ENCODE measurements around the gene MBP.
A peak's percentile ranks its signal among the peaks of the same experiment; 100 is the strongest.

The MBP gene

GRCh38 chr18:77115192-77115953 is 17.2 kb downstream of the MBP start:
- DNase-seq (ENCODE audit: low read depth in 1 of 2, low spot score in 1 of 2), result no peak

DNA sequence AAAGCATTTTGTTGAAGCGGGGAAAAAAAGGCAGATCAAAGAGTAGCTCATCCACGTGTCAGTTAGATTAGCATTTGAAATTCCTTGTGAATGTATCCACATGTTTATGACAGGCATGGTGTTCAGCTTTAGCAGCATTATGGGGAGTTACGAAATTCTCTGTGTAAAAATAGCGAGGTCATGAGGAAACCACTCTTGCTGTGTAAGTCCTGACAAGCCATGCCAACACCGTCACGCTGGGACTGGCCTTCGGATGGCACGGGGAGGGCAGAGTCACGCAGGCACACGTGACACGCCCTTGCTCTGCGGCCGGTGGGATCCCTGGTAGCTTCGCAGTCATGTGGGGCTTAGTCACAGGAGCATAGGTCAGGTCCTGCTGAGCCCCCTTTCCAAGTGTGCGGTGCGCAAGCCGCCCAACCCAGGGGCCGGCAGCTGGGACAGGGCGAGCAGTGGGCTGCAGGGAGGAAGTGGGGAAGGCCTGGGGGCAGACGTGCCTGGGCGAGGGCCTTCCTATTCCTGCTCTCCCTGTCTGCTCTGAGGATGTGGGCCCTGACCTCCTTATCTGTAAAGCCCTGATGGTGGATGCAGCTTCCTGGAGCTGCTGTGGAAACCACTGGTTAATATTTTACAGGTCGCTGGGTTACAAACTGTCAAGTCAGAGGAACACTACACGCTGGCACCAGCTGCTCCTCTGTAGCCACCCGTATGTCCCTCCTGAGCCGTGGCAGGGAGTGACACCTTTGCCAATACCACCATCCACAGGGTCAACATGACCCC is 18.0 kb downstream of the MBP start:
- no peak for DNase-seq (ENCODE audit: low read depth in 1 of 2, low spot score in 1 of 2)

- no peak for DNase-seq (ENCODE audit: low read depth in 1 of 2, low spot score in 1 of 2)
These were observed 18.5 kb downstream of the MBP start for GRCh38 chr18:77114152-77114414.

DNA sequence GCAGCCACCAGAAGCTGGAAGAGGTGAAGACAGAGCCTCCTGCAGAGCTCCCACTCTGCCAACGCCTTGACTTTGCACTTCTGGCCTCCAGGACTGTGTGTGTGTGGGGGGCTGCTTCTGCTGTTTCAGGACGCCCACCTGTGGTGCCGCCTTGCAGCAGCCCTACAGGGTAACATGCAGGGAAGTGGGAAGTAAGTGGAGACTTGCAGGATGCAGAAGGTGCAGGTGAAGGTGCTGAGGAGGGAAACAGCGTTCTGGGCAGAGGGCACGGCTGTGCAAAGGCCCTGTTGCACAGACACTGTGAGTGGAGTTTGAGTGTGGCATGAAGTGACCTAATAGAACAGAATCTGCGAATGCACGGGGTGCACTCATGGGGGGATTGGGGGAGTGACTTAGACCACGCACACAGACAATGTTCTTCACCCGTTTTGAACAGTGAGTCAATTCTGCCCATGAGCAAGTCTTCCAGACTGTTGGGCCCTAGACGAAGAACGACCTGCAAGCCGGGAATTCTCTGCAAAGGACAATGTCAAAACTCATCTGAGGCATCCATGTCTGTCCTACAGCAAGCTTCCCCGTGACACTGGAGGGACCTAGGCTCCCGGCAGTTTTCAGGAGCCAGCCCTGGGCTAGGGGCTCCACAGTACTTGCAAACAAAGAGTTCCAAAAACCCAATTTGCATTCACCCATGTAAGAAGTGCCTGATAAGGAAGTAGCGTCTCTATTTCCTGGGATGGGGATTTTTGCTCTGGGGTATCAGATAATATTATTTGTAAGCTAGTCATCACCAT is 19.0 kb downstream of the MBP start:
- no peak for DNase-seq (ENCODE audit: low read depth in 1 of 2, low spot score in 1 of 2)

DNA sequence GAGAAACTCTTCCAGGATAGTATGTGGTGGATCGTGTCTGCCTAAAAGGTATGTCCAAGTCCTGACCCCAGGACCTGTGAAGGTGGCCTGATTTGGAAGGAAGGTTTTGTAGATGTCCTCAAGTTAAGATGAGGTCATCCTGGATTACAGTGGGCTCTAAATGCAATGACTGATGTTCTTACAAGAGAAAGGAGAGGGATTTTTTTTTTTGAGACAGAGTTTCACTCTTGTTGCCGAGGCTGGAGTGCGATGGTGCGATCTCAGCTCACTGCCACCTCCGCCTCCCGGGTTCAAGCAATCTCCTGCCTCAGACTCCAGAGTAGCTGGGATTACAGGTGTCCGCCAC is 19.9 kb downstream of the MBP start:
- no peak for DNase-seq (ENCODE audit: low read depth in 1 of 2, low spot score in 1 of 2)

GRCh38 chr18:77111951-77112746 is 20.4 kb downstream of the MBP start:
- DNase-seq (ENCODE audit: low read depth in 1 of 2, low spot score in 1 of 2), result no peak

- no peak for DNase-seq (ENCODE audit: low read depth in 1 of 2, low spot score in 1 of 2)
These were observed 21.1 kb downstream of the MBP start for GRCh38 chr18:77111449-77111848.

GRCh38 chr18:77110936-77111335 is 21.6 kb downstream of the MBP start:
- DNase-seq (ENCODE audit: low read depth in 1 of 2, low spot score in 1 of 2), result no peak

DNA sequence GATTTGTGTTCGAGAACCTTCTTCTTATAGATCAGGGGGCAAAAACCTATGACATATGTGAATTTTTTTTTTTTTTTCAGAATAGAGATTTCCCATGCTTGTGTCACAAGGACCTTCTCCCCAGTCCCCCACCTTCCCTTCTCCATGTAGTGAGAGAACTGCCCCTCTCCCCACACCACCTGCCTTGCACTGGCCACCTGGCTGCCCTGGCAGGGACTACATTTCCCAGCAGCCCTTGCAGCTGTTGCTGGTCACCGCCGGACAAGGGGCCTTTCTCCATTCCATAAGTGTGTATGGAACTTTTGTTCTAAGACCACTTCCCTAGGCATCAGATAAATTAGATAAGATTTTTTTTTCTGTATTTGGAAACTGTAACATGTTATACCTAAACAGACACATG is 22.2 kb downstream of the MBP start:
- no peak for DNase-seq (ENCODE audit: low read depth in 1 of 2, low spot score in 1 of 2)

GRCh38 chr18:77109648-77110019 is 22.9 kb downstream of the MBP start:
- DNase-seq (ENCODE audit: low read depth in 1 of 2, low spot score in 1 of 2), result no peak

- DNase-seq (ENCODE audit: low read depth in 1 of 2, low spot score in 1 of 2), result no peak
These were observed 23.5 kb downstream of the MBP start for GRCh38 chr18:77108821-77109647.

GRCh38 chr18:77108001-77108692 is 24.4 kb downstream of the MBP start:
- no peak for DNase-seq (ENCODE audit: low read depth in 1 of 2, low spot score in 1 of 2)

DNA sequence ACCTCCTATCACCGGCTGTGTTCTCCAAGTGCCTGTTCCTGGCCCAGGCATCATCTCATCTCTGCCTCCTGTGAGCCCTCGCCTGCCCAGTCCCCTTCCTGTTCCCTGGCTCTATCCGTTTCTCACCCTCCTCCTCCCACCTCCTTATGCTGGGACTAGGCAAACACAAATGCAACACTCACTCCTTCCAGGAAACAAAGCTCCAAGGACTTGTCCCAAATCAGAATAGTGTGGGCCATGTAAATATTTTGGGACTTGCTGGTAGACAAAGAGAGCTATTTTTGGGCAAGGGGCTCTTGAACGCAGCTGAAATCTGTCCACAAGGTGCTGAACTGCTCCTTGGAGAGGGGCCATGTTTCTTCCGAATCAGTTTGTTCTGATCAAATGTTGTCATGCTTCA is 25.3 kb downstream of the MBP start:
- DNase-seq (ENCODE audit: low read depth in 1 of 2, low spot score in 1 of 2), result no peak

DNA sequence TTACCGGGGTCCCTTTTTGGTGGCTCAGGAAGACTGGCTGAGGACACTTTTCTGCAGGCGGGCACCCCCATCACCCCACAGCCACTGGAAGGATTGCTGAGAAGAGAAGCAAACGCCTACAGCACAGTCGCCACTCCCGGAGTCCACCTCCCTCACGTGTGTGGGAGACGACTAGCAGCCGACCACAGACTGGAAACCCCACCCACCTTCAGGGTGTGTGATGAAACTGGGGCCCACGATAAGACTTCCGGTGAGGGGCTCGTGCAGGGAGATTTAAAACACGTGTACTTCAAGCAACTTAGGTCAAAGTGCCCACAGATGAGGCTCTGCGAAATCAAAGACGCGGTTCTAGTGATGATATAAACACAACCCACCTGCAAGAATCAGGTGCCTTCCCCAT is 26.3 kb downstream of the MBP start:
- peak; percentile 41 to 65 for DNase-seq (ENCODE audit: low read depth in 1 of 2, low spot score in 1 of 2)

DNA sequence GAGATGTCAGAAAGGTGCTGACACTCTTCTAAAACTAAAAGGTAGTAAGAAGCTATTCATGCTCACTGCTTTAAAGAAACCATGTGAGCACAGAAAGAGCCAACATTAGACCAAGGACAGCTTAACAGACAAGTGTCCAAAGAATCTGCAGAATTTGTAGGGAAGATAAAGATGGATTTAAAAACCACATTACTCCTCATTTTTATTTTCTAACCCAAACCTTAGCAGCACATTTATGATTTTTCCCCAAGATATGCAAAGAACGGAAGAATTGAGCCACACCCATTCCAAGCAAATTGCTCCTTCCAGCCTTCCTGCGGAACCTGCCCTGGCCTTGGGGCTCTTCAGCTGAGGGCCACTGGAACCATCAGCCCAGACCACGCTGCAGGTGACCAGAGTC is 26.9 kb downstream of the MBP start:
- no peak for DNase-seq (ENCODE audit: low read depth in 1 of 2, low spot score in 1 of 2)

GRCh38 chr18:77105028-77105427 is 27.6 kb downstream of the MBP start:
- DNase-seq (ENCODE audit: low read depth in 1 of 2, low spot score in 1 of 2), result no peak

DNA sequence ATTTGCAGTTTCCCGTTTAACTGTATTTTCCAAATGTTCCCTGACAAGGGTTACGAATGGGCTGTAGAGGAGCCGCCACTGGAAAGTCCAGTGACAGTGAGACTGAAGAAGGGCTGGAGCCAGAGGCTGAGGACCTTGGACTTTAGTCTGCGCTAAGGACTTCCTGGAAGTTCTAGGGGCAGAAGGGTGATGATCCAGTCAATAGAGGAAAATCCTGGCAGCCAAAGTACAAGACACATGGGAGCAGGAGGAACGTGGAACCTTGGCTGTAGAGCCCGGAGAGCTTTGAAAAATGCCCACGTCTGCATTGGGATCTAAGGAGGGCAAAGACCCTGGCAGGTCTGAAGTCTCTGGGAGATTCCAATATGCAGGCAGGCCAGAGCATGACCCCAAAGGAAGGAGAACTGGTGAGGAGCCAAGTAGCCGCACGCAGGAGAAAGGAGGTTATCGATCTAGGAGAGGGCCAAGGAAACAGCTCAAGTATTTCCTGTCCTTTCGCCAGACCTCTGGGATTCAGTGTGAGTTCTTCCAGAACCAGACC is 28.5 kb downstream of the MBP start:
- no peak for DNase-seq (ENCODE audit: low read depth in 1 of 2, low spot score in 1 of 2)

- DNase-seq (ENCODE audit: low read depth in 1 of 2, low spot score in 1 of 2), result no peak
These were observed 29.3 kb downstream of the MBP start for GRCh38 chr18:77103187-77103850.
